HG02852 (cell line): ENCODE results near the gene TNFRSF8.

Experiments used
- ATAC-seq: cut with Tn5 transposase; IDR thresholded peaks from one replicate; pipeline ENCODE4 v1.9.1; 2021; ENCODE audit warnings: mild to moderate bottlenecking, moderate library complexity; ENCODE audit not compliant: unreplicated experiment

TNFRSF8 gene

DNA sequence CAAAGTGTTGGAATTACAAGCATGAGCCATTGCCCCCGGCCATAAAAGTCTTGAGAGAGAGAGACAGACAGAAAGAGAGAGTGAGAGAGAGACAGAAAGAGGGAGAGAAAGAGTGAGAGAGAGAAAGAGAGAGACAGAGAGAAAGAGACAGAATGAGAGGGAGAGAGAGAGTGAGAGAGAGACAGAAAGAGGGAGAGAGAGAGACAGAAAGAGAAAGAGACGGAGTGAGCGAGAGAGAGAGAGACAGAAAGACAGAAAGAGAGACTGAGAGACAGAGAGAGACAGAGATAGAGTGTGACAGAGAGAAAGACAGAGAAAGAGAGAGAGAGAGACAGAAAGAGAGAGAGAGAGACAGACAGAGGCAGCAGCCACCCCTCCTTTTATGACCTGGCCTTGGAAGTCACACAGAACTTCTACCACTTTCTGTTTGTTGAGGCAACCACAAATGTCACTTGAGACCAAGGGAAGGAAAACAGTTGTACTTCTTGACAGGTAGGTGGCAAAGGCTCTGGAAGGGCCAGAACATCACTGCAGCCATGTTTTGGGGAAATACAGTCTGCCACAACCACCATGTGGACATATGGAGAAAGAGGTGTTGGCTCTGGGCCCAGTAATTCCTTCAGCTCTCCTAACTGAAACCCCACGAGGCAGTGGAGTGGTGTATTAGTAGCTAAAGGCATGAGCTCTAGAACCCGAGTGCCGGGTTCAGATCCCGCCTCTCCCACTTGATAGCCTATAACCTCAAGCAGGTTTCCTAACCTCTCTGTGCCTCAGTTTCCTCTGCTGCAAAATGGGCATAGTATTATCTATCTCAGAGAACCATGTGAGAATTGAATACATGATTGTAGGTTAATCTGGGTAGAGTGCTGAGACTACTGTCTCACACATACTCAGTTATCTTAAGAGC is 50.6 kb downstream of the TNFRSF8 start:
- ATAC-seq, result no peak

DNA sequence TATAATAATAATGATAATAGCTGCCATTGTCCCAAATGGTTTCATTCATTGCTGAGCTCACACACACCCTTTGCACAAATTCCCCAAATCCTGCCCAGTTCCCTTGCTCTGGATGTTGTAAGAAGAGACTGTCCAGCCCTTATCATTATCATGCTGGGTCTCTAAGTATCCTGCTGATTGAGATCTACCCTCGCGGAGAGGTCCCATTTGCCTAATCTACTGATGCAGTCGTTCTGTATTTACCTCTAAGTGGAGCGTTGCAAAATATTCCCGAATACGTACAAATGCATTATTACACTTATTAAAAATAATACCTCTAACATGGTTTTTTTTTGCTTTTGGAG is 51.2 kb downstream of the TNFRSF8 start:
- ATAC-seq, result no peak

DNA sequence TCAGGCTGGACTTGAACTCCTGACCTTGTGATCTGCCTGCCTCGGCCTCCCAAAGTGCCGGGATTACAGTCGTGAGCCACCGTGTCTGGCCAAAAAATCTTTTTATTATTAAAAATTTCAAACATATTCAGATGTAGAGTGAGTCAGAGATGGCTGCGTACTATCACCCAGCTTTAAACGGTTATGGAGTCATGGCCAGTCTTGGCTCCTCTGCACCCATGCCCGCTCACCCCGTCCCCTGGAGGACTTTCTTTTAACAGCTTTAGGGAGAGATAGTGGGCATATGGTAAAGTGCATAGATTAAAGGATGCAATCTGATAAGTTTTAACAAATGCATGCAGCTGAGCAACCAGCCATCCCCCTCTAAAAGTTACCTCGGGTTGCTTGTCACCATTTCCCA is 51.8 kb downstream of the TNFRSF8 start:
- no peak for ATAC-seq

DNA sequence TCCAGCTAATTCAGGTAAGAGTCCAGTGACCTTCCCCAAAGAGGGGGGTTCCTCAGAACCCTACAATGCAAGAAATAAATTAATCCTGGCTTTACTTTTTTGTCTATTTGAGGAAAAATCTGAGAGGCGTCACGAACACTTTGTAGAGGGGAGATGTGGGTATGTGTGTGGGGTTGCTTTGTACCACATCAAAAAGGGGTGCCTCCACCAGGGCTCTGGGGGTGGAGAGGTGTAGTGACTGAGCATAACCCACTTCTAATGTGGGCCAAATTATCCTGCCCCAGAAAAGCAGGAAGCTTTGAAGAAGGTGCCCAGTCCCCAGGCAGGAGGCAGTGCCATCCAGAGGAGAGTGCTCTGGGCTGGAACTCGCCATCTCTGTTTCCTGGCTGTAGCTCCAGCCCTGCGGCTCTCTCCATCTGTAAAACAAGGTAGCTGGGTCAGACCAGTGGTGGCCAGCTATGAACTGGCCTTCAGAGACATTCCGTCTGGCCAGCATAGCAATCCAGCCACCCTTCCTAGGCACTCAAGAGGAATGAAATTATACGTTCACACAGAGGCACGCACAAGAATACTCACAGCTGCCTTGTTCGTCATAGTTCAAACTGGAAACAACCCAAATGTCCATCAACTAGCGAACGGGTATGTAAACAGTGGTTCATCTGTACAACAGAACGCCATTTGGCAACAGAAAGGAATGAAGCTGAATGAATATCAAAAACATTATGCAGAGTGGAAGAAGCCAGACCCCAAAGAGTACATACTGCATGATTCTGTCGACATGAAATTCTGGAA is 58.3 kb downstream of the TNFRSF8 start:
- ATAC-seq, result no peak

DNA sequence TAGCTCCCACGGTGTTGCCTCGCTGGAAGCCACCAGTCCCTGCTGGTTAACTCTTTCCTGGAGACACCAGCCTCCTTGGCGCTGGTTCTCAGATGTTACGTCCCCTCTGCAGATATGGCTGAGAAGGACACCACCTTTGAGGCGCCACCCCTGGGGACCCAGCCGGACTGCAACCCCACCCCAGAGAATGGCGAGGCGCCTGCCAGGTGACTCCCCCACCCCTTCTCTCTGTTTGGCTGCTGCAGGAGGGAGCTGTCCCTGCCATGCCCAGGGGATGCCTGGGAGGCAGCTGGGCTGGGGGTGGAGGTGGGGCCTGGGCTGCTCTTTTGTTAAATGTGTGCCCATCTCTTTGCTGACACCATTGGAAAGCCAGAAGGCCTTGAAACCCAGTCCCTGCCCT is 60.1 kb downstream of the TNFRSF8 start:
- no peak for ATAC-seq

DNA sequence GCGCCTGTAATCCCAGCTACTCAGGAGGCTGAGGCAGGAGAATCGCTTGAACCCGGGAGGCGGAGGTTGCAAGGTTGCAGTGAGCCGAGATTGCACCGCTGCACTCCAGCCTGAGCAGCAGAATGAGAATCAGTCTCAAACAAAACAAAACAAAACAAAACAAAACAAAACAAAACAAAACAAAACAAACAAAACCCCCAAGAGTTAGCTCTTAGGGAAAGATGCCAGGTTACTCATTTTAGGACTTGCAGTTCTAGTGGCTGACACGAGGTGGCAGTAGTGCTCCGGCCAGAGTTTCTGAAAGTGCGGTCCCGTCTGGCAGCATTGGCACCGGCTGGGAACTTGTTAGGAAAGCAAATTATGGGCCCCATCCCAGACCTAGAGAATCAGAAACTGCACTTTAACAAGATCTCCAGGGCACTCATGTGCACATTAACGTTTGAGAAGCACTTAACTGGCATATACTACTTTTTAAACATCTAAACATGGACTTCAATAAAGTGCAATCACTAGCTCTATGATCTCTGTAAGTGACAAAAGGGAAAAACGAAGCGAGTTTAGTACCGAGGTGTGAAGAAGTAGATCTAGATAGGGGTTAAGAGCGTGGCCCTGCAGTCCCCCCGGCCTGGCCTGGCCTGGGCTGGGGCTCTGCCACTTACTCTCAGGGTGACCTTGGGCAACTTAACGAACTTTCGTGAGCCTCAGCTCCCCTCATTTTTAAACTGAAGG is 61.8 kb downstream of the TNFRSF8 start:
- no peak for ATAC-seq

DNA sequence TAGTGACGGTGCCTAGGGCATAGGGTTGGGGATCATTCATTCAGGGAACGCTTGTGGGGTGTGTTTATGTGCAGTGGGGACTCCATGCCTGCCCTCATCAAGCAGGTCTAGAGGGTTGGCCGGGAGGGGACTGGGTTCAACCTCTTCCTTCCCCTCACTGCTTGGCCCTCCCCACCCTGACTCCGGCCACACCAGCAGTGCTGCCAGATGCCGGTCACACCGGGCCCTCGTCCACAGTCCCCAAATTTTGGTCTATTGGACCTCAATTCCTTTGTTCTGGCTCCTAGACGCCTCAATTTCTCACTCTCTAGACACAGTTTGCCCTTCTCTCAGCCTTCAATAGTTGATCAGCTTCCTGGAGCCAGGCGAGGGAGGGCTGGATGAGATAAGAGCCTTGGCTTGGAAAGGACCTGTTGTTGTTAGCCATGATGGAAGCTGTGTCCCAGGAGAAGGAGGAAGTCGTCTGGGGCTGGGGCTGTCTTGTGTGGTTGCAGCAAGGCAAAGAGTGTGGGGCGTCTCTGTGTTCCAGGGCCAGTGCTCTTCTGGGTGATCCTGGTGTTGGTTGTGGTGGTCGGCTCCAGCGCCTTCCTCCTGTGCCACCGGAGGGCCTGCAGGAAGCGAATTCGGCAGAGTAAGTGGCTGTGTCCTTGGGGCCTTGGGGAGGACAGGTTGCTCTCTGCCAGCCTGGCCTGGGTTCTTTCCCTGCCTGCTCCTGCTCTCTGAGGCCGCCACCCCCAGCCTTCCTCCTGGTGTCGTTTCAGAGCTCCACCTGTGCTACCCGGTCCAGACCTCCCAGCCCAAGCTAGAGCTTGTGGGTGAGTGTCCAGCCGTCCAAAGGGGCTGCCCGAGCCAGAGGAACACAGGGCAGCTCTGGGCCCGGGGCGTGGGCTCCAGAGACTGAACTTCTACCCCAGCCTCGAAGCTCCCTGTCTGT is 62.6 kb downstream of the TNFRSF8 start:
- no peak for ATAC-seq

DNA sequence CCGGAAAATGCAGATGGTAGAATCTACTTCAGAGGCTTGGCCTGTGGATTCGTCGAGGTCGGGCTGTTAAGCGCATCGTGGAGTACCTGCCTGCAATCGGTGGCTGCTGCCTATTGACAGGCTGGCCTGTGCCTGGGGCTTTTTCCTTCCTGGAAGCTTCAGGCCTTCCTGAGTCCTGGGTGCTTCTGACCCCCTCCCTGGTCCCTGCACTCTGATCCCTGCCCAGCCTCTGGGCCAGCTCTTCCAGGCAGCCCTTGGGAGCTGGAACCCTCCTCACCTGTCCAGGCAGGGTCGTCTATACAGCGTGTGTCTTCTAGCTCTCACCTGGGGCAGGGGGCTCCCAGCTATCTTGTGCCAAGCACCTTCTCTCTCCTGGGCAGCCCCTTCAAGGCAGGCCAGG is 63.7 kb downstream of the TNFRSF8 start:
- ATAC-seq, result no peak

DNA sequence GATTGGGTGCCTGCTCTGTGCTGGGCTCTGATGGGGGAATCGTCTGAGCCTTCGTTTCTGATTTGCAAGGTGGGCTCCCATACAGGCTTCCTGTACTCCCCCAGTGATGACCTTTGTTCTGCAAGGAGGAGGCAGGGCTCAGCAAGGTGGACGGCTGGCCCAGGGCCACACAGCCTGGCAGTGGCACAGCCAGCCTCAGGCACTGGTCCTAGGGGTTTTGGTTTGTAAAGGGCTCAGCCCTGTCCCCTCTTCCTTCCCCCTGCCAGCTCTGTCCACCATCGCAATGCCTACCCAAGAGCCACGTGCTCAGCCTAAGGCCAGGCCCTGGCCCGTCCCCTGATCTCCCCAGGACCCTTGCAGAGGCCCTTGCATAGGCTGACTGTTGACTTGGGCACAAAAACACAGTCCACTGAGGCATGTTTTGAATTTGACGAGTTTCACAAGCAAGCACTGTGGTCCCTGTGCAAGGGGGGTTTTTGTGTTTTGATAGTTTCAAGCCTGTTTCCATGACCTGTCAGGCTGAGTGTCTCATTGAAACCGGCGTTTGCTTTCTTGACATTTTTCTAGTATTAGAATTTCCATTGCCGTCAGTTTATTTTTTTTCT is 64.2 kb downstream of the TNFRSF8 start:
- no peak for ATAC-seq

DNA sequence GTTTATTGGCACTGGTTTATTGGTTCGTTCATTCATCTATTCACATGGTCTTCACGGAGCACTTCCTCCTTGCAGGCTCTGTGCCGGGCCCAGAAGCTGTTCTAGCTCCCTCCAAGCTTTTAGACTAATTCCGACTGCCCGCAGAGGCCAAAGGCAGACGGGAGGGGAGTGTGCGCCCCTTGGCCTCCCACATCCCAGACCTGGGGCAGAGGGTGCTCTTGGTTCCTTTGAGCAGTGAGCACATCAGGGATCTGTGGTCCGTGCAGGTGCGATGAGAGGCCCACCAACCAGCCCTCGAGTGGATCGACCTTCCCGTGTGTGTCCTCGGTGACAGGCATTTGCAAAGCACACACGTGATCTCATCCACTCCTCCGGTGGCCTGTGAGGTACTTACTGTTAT is 65.0 kb downstream of the TNFRSF8 start:
- ATAC-seq, result no peak

DNA sequence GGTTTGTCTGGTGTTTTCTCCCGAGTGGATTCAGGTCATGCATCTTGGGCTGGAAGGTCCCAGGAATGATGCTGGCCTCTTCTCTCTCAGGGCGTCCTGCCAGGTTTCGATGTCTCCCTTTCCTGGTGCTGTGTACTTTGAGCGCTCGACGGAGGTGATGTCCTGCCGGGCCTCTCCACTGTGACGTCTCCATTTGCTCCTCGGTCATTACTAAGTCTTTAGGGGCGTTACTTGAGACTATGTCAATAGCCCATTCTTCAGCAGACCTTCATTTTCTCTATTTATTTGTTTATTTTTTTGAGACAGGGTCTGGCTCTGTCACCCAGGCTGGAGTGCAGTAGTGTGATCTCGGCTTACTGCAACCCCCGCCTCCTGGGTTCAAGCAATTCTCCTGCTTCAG is 66.5 kb downstream of the TNFRSF8 start:
- no peak for ATAC-seq

DNA sequence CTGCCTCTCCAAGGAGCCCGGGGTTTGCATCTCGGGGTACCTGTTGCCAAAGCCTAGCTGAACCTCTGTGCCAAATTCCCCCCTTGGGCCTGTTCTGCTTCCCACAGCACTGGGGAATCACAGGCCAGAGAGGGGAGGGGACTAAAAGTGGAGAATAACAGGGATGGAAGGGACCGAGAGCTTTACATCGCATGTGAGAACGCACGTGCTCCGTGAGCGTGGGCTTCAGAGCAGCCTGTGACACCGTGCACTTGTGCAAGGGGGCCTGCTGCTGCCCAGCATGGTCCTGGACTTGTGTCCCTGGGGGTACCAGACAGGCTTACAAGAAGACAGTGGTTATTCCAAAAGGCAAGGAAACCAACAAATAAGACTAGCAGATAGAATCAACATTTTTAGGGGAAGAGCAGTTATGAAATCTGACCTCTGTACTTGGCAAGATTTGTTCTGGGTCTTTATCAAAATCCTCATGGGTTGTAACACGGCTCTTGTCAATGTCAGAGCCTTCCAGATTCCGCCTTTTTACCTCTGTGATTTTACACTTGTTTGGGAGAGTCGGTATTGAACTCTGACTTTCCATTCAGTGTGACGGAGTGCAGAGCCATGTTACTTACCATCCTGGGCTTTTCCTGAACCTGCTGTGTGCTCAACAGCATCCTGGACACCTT is 67.5 kb downstream of the TNFRSF8 start:
- ATAC-seq, result no peak

DNA sequence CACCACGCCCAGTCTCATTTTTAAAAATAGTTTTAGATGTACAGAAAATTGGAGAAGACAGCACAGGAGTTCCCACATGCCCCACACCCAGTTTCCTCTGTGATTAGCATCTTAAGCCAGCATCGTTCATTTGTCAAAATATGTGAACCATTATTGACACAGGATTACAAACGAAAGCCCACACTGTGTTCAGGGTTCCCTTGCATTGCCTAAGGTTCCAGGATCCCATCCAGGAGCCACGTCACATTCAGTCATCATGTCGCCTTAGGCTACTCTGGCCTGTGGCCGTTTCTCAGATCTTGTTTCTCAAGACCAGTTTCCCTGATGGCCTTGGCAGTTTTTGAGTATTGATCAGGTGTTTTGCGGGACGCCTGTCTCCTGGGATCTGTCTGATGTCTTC is 69.0 kb downstream of the TNFRSF8 start:
- ATAC-seq, result no peak

DNA sequence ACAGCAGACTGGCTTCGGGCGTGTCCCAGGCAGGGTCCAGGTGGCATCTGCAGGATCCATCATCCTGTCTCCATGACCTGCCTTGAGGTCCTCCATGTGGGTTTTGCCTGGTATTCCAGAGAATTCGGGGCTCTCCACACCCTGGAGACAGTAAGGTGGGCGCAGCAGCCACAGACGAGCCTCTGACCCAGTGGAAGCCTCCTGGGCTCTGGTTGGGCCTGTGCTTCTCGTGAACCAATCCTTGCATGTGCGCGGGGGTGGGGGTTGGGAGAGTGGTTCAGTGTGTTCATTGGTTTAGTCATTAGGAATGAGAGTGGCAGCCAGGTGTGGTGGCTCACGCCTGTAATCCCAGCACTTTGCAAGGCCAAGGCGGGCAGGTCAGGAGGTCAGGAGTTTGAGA is 71.6 kb downstream of the TNFRSF8 start:
- no peak for ATAC-seq

DNA sequence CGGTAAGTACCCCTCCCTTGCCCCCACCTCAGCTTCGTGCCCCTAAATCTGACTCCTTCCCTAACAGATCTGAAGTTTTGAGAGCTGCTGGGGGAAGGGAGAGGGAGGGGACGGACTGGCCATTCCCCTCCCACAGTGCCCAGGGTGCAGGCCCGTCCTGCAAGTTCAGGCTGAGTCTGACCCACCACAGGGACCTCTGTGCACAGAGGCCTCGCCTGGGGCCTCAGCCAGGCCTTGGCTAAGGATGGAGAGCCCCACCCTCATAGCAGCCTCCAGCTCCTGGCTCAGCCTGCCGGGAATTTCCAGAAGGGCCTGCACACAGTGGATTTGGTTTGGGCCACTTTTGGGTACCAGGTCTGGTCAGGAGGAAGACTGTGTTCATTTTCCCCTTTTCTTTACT is 72.5 kb downstream of the TNFRSF8 start:
- no peak for ATAC-seq

DNA sequence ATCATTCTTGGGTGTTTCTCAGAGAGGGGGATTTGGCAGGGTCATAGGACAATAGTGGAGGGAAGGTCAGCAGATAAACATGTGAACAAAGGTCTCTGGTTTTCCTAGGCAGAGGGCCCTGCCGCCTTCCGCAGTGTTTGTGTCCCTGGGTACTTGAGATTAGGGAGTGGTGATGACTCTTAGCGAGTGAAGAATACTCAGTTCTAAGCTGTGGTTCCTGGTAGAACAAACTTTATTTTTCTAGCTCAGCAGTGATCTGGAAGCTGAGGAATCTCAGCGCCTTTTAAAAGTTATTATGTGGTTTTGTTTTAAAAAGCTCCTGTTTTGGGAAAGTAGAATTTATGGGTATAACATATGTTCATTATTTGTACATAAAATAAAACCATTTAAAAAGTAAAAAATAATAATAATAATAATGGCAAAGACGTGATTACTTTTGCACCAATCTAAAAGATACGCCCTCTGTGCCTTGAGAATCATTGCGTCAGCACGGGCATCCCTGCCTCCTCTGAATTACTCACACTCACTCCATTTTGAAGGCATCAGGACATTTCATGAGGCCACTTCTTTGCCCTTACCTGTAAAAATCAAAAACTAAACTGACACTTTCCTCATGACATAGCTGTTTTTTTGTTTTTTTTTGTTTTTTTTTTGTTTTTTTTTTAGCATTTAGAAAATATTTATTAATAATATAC is 74.0 kb downstream of the TNFRSF8 start:
- no peak for ATAC-seq

DNA sequence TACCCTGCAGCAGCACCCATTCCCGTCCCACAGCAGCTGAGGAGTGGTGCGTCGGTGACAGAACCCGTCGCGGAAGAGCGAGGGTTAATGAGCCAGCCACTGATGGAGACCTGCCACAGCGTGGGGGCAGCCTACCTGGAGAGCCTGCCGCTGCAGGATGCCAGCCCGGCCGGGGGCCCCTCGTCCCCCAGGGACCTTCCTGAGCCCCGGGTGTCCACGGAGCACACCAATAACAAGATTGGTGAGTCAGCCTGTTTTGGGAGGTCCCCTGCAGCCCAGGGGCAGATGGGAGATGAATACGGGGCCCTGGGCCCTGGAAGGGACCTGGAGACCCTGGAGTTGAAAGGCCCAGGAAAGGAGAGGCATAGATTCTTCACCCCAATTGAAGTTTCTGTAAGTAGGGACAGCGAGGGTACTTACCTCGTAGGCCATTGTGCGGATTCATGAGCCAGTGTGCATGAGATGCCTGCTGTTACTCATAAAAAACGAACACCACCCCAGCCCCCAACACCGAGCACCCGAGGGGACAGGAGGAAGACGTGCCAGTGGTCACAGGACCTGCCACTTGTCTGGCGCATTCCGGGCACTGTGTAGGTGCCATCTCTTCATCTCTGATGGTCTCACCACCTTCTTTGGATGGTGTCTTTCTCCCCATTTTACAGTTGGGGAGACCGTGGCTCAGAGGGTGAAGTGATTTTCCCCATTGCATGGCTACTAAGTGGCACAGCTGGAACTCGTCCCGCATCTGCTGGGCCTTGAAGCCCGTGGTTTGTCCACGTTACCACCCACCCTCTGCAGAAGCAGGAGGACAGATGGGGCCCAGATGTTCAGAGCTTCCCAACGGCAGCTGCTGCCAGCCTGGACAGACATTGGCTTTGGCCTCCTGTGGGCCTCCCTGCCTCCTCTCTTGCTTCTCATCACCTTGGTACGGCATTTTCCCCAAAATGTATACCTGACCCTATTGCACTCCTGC is 75.4 kb downstream of the TNFRSF8 start:
- no peak for ATAC-seq

DNA sequence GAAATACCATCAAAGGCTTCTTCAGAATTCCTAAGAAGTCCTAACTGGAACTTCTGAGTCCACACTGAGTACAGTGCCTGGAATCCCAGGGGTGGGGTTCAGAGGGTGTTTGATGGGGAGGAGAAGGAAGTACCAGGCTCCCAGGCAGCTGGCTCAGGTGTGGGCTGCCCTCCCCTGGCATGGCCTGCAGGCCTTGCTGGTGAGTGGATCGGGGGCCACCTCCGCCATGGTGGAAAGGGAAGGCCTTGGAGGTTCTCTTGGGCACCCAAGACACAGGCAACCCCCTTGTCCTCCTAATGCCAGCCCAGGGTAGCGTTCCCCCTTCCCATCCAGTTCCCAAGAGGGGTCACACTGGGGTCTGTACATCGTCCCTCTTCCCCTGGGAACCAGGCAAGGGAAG is 76.9 kb downstream of the TNFRSF8 start:
- no peak for ATAC-seq
